DLD1 (cell line): ENCODE measurements around the gene LIF.

Experiments used
- in situ Hi-C: cut with HindIII; loops from 2 replicates; pipeline ENCODE4 v1.10.0; 2017; ENCODE audit warnings: low sequenced_read_pairs

The LIF gene

DNA sequence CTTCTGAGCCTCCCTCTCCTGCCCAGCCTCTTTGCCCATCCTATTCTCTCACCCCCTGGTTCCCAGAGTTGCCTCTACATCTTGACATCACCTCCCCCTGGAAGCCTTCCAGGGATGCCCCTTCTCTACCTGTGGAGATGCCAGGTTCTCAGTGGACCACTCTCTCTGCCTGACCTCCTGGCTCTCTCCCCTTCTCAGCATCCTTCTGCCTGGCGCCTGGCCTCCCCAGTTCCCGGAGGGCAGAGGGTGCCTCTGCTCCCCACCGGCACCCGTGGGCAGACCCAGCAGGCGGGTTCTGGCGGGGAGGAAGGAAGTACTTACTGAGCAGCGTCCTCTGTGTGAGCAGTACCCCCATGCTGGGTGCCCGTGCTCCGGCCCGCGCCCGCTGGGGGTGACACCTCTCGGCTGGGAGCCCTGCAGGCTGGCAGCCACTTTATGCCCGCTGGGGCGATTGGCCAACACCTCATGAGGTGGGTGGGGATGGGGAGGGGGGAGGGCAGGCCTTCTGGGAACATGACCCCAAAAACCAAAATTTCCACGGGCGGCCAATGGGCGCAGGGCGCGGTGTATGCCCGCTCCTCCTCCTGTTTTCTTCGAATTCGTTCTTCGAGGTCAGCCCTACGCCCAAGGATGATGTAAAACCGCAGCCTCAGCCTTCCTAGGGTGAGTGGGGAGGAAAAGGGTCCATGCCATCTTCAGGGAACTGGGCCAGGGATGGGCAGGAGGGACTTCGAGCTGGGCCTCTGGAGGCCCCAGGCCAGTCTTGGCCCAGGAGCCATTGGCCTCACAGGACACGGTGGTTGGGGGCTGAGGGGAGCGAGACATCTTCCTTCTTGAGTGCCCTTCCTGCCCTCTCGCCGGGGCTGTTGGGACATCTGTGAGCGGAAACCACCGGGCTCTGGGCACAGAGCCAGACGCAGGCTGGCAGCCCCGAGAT, 20.2 kb upstream of the LIF start, which contains the start of gene OSM:
OSM (minus strand) TSS at position 407 of the 937 bp plus-strand sequence; CDS start at position 355, 52 bp downstream.
- in situ Hi-C loops = no loop called here

DNA sequence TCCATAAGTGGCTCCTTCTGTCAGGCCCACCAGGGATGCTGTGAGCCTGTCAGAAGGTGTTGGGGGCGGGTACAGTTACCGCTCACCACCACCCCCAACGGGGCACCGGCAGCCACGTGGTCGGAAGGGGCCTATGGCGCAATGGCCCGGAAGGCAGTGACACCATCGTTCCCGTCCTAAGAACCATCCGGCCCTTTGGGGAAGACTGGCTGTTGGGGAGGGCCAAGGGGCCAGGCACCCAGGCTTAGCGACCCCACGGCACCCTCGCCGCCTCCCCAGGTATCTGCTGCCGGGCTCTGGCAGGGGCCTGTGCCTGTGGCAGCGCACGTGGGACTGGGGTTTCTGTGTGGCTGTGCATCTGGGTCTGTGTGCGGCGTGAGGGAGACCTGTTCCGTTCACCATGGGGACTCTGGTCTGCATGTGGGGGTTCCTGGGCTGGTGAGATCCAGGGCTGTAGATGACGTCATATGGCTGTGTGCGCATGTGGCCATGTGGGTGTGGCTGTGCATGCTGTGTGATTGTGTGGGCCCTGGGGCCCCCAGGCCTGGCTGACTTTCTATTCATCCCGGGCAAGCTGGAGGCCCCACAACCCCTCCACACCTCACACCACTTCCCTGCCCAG, 19.4 kb upstream of the LIF start:
- in situ Hi-C loops = no loop called here

DNA sequence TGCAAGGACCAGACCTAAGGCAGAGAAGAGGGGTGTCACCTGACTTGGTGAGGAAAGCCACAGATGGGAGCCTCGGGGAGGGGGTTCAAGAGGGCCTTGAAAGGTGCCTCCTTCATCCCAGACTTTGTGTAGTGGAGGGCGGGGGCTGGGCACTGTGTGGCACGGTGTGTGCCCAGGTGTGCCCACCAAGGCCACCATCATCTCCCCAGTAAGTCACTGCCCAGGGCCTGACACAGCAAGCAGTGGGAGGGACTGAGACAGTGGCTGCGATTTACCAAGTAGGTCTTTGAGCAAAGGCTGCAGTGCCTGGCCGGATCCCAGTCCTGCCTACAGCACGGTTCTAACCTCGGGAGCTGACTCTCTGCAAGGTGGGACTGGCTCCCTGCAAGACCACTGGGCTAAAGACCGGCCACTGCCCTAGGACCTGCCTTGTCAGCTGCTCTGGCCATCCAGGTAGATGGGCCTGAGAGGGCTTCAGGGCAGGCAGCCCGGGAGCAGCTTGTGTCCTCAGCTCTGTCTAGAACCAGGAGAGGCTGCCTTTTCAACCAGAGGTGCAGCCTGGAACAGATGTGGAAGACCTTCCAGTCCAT, 18.7 kb upstream of the LIF start:
- in situ Hi-C loops = no loop called here

- in situ Hi-C loops = no loop called here
Observed at GRCh38 chr22:30263883-30264282, 17.3 kb upstream of the LIF start.

GRCh38 chr22:30262917-30263741, 16.6 kb upstream of the LIF start:
- in situ Hi-C loops = no loop called here

DNA sequence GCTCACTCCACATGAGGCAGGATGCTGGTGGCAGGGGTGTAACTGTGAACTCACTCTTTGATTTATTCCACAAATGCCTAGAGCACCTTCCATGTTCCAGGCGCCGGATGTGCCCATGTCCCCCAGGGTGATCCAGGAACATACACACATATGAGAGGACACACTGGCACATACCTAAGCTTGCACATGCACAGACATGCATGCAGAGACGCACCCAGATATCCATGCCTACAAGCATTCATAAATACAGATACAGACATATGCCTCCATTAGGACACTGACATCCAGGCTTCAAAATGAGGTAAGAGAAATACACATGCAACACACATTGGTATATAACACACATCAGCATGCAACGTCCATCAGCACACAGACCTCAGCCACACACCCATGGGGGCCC, 15.6 kb upstream of the LIF start:
- in situ Hi-C loops = no loop called here

DNA sequence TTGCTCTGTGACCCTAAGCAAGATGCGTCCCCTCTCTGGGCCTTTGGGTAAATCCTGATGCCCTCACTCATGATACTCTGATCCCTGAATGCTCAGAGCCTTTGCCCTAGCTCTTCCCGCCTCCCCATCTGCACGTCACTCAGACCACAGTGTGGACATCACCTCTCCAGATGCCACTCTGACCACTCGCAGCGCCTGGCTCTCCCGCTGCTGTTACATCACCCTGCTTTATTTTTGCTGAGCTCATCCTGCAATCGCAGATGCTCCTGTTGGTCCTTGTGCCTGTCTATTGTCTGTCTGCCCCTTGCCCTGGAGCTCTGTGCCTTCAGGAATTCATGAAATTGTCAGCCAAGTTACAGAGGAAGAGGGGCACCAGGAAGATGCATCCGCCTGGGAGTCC, 14.6 kb upstream of the LIF start:
- in situ Hi-C loops = no loop called here

- in situ Hi-C loops = no loop called here
Observed at GRCh38 chr22:30260682-30261081, 14.1 kb upstream of the LIF start.

GRCh38 chr22:30260276-30260675, 13.7 kb upstream of the LIF start:
- in situ Hi-C loops = no loop called here

DNA sequence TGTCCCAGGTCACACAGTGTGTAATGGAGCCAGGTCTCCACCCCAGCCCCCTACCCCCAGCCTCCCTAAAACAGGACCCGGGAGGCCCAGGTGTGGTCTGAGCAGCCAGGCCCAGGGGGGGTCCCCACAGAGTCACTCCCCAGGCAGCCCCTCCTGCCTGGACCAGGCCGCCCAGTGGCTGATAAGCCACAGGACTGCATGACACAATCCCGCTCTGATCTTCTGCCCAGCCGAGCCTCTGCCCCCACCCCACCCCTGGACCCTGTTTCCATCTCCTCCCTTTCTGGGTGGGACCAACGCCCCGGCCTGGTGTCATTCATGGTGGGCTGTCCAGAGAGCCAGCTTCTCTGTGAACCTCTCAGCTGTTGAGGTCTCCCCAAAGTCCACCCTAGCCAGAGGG, 7.8 kb upstream of the LIF start:
- in situ Hi-C loops = no loop called here

GRCh38 chr22:30253205-30253852, 6.8 kb upstream of the LIF start:
- in situ Hi-C loops = no loop called here

GRCh38 chr22:30252411-30253204, 6.0 kb upstream of the LIF start:
- in situ Hi-C loops = no loop called here

- in situ Hi-C loops = no loop called here
Observed at GRCh38 chr22:30251711-30252110, 5.2 kb upstream of the LIF start.

DNA sequence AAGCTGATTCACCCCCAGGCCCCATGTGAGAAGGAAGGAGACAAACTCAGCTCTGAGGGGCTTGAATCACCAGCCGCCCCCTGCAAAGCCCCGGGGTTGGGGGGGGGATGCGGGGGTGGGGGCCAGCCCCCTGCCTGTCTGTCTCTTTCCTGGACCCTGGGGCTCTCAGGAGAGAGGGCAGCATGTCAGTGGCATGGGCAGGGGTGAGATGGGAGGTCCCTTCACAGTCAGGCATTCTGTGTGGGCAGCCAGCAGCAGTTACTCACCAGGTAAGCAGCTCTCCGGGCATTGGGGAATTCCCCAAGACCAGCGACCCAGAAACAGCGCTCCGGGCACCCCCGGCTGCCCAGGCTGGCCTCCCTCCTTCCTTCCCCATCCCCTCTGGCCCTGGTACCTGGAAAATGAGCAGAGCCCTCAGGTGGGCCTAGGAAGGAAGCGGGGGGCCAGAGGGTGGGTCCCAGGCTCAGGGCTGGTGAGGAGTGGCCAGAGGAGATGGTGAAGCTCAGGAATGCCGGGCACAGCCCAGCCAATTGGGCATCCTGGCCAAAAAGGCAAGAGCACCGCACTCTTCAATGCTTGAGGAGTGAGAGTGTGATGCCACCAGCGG, 4.2 kb upstream of the LIF start:
- in situ Hi-C loops = no loop called here

DNA sequence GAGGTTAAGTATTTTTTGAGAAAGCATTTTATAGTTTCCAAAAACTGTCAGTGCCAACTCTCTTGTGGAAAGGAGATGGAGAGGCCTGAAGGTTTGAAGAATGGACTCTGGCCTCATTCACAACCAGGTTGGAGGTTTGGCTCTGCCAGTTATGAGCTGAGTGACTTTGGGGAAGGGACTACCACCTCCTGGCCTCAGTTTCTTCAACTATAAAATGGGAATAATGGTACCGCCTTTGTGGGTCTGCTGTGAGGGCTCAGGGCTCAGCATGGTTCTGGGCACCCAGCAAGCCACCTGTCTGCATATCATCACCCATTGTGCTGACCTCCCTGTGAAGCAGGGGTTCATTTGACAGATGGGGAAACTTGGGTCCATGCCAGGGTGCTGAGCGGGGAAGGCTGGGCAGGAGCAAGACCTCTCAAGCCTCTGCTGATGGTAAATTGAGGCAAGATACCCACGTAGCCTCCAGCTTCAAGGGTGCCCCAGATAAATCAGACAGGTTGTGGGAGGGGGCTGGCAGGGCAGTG, 3.5 kb upstream of the LIF start:
- in situ Hi-C loops = no loop called here

DNA sequence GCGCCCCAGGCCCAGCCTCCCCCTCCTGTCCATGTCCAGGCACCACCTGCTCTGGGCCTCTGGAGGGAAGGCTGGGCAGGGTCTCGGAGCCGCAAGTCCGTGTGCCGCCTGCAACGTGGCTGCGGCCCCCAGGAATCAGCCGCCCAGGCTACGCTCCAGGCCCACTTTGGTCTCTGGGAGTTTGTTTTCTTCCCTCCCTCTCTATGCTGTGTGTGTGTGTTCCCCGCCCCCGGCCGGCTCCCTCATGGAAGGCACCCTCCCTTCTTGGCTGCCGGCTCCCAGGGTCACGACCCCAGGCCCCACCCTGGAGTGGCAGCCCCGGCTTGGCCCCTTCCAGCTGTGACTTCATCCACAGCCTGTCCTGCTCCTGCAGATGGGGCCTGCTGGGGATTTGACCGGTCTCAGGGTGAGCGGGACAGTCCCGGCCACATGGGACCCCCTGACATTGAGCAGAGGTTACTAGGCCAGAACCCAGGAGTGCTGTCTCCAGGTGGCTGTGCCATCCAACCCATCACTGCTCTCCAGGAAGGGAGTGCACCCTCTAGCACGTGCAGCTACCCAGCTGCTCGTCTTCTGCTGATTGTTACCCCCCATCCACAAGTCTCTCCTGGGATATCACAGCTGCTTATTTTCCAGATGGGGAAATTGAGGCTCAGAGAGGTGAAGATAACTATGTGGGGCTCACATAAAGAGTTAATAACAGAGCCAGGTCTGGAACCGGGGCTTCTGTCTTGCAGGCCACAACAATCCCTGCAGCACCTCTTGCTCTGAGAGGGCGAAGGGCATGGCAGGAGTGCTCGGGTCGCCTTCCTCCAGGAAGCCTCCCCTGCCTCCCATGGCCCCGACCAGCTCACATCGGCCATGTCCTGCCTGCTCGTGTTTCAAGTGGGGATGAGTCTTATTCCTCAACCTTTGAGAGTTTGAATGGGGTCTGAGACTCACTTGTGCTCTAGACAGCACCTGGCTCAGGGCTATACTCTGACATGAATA, 2.8 kb upstream of the LIF start:
- in situ Hi-C loops = no loop called here

GRCh38 chr22:30248484-30248883, 1.9 kb upstream of the LIF start:
- in situ Hi-C loops = no loop called here

DNA sequence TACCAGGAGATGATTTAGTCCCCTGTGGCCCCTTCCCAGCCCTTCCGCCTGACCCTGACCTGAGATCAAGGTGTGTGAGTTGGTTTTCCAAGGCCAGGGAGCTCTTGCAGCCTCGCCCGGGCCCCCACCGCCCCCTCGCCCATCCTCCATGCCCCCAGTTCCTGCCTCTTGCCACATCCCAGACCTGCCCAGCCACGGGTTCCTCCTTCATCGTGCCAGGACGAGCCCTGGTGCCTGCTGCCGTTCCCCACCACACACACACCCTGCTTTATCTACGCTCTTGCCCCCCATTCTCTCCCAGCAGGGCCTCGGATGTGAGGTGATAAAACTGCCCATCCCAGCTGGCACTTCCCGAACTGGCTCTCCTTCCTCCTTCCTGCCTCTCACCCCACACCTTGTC, 1.4 kb upstream of the LIF start:
- in situ Hi-C loops = no loop called here
